Activated T-cell treated with anti-CD3 and anti-CD28 coated beads for 4 hours (primary cell): ENCODE measurements around the gene ABCC5.
A peak's percentile ranks its signal among the peaks of the same experiment; 100 is the strongest.

ENCODE experiments used
- DNase-seq: peaks from one replicate; pipeline ENCODE4 v3.0.0-alpha.2; 2020

The ABCC5 gene

GRCh38 chr3:183918178-183918577 is 99.5 kb downstream of the ABCC5 start:
- no peak for DNase-seq

DNA sequence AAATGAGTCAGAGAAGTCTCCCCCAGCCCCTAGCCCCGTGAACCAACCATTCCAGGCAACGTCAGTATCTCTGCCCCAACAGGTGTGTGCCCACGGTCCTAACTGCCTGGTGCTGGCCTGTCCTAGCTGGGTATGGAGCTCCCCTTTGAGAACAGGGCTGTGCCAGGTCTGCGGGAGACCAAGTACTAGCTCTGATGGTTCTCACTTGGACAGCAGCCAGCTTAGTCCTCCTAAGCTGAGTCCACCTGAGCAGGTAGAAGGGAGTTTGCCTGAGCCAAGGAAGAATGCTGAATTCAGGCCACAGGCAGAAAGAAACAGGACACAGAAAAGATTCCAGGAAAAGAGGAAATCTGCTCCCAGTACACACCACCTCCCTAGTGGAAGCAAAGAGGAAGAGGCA is 99.9 kb downstream of the ABCC5 start:
- no peak for DNase-seq

DNA sequence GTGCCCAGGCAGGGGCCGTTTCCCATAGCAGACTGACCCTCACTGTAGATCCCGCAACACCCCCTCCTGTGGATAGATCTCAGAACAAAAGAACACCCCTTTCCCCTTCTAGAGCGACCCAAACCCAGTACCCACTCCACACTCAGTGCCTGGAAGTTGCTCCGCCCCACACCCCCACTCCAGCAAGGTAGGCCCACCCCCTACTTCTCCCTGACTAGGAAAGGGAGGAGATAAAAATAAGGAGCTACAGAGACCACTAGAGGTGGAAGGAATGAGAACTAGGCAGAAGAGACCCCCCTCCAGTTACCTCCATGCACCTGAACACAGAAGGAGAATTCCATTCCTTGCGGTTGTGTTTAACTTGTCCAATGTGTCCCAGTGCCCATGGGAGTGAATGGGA is 102.8 kb downstream of the ABCC5 start:
- DNase-seq: no peak

GRCh38 chr3:183913580-183913920 is 104.1 kb downstream of the ABCC5 start:
- DNase-seq: no peak

DNA sequence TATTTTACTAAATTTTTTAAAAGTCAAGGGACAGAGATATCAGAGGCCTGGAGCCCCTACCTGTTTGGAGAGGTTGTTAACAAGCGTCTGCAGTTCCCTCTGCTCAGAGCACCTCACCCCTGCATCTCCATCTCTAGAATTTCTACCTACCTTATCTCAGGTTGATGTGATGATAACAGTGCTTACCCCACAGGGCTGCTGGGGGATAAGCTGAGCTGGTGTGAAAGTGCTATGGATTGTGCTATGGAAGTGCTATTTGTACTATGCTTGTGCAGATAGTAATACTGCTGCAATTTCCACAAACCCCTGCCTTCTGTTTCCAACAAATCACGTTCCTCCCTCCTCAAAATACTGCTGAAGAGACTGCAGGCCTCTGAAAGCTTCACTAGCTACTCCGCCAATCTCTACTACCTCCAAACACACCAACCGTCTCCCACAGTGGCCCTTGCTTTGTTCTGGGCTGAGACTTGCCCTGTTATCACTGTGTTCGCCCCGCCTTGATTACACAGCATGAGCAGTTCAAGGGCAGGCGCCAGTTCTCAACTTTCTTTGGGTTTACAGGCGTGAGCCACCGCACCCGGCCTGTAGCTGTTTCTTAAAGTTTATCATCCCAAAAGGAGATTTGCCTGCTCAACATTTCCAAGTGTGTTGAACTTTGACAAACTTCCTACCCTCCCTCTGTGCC is 104.6 kb downstream of the ABCC5 start:
- DNase-seq: no peak

DNA sequence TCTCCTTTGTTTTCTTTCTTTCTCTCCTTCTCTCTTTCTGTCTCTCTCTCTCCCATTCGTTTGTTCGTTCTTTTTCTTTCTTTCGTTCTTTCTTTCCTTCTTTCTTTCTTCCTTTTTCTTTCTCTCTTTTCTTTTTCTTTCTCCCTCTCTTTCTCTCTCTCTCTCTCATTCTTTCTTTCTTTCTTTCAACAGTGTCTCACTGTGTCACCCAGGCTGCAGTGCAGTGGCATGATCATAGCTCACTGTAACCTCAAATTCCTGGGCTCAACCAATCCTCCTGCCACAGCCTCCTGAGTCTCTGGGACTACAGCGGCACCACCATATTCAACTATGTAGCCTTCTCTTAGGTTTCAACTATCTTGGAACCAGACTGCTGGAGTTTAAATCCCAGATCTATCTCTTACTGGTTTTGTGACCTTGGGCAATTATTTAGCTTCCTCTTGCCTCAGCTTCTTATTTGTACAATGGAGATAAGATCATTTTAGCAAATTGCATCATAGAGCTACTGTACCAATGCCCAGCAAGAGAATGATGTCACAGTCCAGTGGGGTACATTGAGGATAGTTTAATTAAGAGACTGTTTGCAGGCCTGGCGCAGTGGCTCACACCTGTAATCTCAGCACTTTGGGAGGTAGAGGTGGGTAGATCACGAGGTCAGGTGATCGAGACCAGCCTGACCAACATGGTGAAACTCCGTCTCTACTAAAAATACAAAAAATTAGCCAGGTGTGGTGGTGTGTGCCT is 105.7 kb downstream of the ABCC5 start:
- DNase-seq: no peak

DNA sequence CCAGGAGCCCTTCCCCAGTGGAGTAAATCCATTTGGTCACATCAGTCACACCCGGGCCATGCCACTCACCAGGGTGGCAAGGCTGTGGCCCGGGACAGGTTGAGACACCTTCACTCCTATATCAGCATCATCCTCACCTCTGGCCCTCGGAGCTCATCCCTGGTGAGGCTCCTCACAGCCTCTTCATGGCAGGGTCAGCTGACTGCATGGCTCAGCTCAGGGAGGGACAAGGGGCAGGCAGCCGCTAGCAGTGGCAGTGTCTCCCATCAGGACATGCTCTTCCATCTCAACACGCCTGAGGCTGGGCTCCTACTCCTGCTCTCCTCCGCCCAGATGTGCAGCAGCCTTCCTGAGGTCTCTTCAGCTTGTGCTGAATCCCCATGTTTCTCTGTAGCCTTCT is 106.6 kb downstream of the ABCC5 start:
- no peak for DNase-seq

- no peak for DNase-seq
Measured at GRCh38 chr3:183909030-183909600, 108.6 kb downstream of the ABCC5 start.

DNA sequence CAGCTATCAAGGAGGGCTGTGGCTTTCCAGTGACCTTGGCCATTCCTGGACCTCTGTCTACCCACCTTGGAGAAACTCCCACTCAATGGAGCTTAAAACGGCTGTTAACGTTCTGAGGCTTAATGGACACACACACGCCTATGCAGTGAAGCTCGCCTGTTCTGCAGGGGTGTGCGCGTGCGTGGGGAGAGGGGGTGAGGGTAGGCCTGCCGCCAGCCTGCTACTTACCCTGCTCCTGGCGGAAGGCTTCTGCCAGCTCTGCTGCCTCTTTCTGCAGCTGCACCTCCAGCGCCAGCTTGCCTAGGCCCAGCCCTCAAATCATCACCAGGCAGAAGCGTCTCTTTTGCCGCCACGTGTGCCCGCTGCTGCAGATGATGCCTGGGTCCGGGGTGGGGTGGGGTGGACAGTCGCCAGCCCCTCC is 109.8 kb downstream of the ABCC5 start:
- no peak for DNase-seq

DNA sequence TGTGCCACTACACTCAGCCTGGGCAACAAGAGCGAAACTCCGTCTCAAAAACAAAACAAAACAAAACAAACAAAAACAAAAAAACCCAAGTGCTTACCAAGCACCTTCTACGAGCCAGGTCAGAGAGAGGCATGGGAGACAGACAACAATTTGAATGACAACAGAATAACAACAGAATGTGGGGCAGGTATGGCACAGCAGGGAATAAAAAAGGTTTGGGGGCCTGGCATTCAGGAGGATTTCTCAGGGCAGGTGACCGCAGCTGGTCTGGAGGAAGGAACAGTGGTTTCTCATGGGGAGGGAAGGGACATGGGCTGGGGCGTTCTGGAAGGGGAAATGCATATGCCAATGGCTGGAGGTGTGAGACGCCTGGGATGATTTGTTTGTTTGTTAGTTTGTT is 110.5 kb downstream of the ABCC5 start:
- no peak for DNase-seq

DNA sequence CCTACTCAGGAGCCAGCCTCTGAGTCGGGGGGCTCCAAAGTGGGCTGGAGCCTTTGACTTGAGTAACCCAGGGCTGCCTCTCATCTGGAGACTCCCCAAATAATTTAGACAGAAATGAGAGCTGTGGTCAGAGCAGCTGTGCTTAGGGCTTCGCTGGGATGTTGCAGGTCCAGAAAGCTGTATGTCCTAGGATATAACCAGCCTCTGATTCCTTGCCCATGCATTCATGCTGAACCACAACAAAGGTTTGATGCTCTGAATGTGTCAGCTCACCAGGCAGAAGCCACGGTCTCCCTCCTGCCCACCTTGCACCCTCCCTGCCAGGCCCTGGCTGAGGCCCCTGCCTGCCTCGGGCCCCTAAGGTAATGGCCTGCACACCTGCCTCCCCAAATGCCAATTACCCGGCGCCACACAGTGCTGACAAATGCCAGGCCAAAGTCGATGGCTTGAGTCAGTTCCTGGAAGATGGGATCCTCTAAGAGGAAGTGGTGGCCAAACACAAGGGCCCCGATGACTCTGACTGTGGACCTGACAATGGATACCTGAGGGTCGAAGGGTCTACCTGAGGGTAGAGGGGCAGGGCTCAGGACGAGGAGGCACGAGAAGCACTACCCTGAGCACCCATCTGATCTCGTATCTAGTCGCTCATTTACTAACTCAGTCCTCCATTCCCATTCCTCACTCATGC is 111.3 kb downstream of the ABCC5 start:
- DNase-seq: no peak

DNA sequence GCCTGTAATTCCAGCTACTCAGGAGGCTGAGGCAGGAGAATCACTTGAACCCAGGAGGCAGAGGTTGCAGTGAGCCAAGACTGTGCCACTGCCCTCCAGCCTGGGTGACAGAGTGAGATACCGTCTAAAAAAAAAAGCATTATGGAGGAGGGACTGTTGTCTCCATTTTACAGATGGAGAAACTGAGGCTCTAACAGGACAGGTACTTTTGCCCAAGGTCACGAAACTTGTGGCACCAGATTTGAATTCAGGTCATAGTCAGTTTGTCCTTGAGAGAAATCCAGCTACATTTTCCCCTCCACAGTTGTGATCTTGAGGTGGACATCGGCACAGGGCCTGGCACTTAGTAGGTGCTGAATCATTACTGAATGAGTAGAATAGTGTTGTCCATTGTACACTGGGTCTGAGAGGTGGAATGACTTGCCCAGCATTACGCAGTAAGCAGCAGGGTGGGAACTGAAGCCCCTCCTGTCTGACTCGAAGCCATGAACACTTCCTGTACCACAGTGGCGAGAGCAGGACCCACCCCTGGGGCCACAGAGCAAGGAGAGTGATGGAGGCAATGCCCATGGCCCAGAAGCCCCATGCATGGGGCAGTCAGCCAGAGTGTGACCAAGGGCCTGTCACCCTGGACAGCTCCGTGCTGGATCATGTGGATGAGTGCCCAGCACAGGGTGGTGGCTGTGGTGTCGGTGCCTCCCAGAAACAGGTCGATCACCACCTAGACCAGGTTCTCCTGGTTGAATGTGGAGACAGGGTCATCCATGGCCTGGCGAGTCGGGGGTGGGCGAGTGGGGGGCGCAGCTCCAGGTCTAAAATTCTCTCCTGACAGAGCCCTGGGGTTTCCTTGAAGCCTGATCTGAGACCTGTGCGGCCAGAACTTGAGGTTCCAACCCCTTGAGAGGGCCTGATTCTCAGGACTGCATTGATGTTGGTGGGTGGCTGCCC is 112.6 kb downstream of the ABCC5 start:
- no peak for DNase-seq

DNA sequence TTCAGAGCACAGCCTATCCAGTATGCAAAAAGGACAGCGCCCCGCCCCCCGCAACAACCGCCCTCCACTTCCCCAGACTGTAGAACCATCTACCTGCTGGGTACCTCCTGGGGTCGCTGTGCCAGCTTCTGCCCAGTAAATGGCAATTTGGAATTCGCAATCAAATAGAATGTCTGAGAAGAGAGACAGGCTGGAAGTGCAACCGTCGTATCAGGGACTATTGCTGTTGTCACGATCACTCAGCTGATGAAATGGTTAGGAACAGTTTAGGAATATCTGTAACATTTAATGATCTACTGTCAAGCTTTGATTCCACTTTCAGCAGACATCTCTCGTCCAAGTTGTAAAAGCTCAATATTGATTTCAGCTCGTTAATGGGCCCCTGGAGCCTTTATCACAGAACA is 119.7 kb downstream of the ABCC5 start:
- DNase-seq: no peak

DNA sequence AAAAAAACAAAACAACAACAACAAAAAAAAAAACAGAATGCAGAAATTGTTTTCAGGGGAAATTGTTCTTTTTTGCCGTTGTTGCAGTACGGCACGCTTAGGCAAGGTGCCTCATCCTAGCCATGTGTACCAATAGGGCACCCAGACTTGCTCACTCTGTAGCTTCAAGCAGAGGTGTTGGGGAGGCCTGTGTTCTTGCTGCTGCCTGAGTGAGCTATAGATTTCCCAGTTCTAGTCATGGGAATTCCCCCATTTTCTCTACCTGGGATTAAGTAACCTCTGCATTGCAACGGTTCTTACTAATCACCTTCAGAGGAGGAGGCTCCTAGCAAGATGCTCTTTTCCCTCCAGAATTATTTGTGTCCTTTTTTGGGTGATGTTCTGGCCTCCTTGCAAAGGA is 120.1 kb downstream of the ABCC5 start:
- DNase-seq: no peak

DNA sequence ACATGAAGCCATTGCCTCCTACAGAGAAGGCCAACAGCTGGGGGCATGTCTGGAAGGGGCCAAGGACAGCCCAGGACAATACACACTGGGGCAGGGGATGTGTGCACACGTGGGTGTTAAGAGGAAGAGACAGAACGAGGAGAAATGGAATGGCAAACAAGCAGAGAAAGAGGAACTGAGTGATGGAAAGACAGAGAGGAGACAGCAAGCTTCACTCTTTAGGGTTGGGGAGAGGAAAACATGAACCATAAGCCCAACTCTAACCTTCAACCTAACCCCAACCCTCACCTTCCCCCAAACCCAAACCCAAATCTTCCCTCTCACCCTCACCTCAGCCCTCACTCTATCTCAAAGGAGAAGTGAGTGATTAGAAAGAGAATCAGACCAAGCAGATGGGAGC is 121.1 kb downstream of the ABCC5 start:
- DNase-seq: no peak

- no peak for DNase-seq
Measured at GRCh38 chr3:183896184-183896583, 121.5 kb downstream of the ABCC5 start.

DNA sequence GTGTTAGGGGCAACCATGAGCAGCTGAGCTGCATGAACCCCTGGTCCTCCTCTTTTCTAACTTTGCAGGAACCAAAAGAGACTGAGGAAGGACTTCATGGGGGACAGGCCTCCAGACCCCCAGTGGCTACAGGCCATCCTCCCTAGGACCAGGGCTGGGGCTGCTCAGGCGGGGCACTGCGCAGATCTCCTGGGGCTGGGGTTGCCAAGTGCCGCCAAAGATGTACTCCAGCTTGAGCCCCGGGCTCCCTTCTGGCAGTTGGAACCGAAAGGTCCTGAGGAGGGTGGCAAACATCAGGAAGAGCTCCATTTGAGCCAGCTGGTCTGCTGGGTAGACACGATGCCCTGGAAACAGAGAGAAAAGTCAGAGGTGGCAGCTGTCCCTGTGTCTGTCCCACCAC is 121.9 kb downstream of the ABCC5 start:
- no peak for DNase-seq

DNA sequence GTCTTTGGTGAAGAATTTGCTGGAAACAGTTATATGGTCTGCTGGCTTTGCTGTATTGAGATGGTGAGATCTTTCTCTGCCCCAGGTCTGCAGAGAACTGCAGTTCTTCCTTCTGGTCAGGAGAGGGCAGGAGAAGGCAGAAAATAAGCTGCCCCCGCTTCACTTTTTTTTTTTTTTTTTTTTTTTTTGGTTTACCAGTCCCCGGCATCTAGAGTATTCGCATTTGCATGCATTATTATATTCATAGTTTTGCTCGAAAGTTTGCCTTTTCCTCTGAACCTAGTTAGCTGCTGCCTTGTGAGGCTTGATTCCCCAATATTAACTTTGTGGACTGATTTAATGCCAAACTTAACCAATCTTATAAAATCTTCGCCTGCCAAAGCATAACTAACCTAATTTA is 122.4 kb downstream of the ABCC5 start:
- peak; percentile 19 for DNase-seq

- DNase-seq: no peak
Measured at GRCh38 chr3:183892610-183893214, 125.0 kb downstream of the ABCC5 start.

DNA sequence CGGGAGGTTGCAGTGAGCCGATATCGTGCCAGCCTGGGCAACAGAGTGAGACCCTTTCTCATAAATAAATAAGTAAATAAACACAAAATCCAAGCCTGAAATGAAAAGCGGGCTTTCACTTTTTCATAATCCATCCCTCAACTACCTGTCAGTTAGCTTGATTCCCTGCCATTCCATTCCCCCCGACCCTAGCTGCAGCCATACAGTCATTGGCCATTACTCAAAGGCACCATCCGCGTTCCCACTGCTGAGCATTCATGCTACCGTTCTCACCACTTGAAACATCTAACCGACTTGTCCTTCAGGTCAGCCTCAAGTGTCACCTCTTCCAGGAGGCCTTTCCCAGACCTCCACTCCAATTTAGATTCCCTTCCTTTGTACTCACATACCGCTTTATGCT is 131.9 kb downstream of the ABCC5 start:
- no peak for DNase-seq

DNA sequence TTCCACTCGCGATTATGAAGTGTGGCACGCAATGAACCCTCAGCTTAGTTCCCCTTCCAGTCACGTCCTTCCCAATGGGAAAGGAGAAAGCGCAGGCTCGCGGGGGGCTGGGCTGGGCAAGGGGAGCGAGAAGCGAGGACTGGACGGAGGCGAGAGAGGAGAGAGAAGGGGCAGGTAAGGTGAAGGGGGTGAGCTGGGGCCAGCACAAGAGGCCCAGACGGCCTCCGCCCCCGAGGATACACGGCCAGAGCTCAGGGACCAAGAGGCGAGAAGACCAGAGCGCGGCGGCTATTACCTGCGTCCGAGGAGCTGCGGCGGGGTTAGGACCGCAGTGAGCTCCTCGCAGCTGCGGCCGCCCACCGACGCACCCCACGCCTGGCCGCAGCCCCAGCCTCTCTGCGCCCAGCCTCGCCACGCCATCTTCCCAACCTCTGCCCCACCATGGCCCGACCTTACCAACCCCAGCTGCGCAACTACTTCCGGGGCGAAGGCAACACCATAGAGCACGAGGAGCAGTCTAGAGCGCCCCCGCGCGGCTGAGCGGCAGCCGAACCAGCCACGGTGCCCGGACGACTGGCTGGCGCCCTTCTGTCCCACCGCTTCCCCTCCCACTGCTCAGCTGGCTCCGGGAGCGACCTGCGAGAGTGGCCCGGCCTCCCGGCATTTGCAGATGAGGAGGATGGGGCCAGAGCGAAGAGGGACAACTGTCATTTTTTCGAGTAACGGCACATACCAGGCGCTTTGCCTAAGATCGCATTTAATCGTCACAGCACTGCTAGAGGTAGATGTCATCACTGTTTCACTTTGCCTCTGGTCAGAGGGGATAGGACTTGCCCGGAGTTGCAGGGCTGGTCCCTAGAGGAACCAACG is 133.0 kb downstream of the ABCC5 start, which contains the start of gene PARL:
PARL (minus strand) TSS at position 454 of the 870 bp plus-strand sequence; CDS start at position 420, 34 bp downstream.
- peak; percentile 95 for DNase-seq
